ENCODE measurements around the gene ABHD17C.

Gene ABHD17C

GRCh38 chr15:80744415-80744814, 49.3 kb downstream of the ABHD17C start:
- no peak overlapping the region for H3K27ac ChIP-seq (replicated peaks)
- no peaks in the 10 kb centered on the region for H3K27me3 ChIP-seq (ENCODE audit: insufficient read depth, poor library complexity, severe bottlenecking)
- TF ChIP-seq CTCF (IDR thresholded peaks at IDR 0.05; ENCODE audit: insufficient read depth, low read length): no peak
- no peak for TF ChIP-seq POLR2AphosphoS5 (IDR thresholded peaks at IDR 0.05; ENCODE audit: low read depth)
- TF ChIP-seq REST (IDR thresholded peaks at IDR 0.05; ENCODE audit: insufficient replicate concordance, low read depth): no peak
- TF ChIP-seq GABPA (IDR thresholded peaks at IDR 0.05; ENCODE audit: low read depth): no peak
- TF ChIP-seq SPI1 (IDR thresholded peaks at IDR 0.05; ENCODE audit: borderline replicate concordance, low read depth): no peak
- no peak for DNase-seq (ENCODE audit: low read depth in 1 of 2, low spot score in 1 of 2)
- H3K4me3 ChIP-seq (replicated peaks; ENCODE audit: insufficient read depth, low read length): no peak overlapping the region

- Histone ChIP-seq H3K27ac (replicated peaks) (no peak overlapping the region), H3K4me3 (replicated peaks; ENCODE audit: insufficient read depth, low read length) (no peak overlapping the region)
These were observed 49.7 kb downstream of the ABHD17C start for GRCh38 chr15:80744826-80745225.

GRCh38 chr15:80745888-80746287, 50.8 kb downstream of the ABHD17C start:
- Histone ChIP-seq H3K4me3 (replicated peaks; ENCODE audit: insufficient read depth, low read length) (no peak overlapping the region), H3K27me3 (ENCODE audit: insufficient read depth, poor library complexity, severe bottlenecking) (no peaks in the 10 kb centered on the region), H3K27ac (replicated peaks) (no peak overlapping the region)
- no peak for DNase-seq (ENCODE audit: low read depth in 1 of 2, low spot score in 1 of 2)
- TF ChIP-seq POLR2AphosphoS5 (IDR thresholded peaks at IDR 0.05; ENCODE audit: low read depth) (no peak), SPI1 (IDR thresholded peaks at IDR 0.05; ENCODE audit: borderline replicate concordance, low read depth) (no peak), GABPA (IDR thresholded peaks at IDR 0.05; ENCODE audit: low read depth) (no peak), REST (IDR thresholded peaks at IDR 0.05; ENCODE audit: insufficient replicate concordance, low read depth) (no peak), CTCF (IDR thresholded peaks at IDR 0.05; ENCODE audit: insufficient read depth, low read length) (no peak)

More at GRCh38 chr15:80744826-80745225, 49.7 kb downstream of the ABHD17C start:
- H3K27me3 ChIP-seq (ENCODE audit: insufficient read depth, poor library complexity, severe bottlenecking): no peaks in the 10 kb centered on the region
- TF ChIP-seq REST (IDR thresholded peaks at IDR 0.05; ENCODE audit: insufficient replicate concordance, low read depth) (no peak), SPI1 (IDR thresholded peaks at IDR 0.05; ENCODE audit: borderline replicate concordance, low read depth) (no peak), POLR2AphosphoS5 (IDR thresholded peaks at IDR 0.05; ENCODE audit: low read depth) (no peak), CTCF (IDR thresholded peaks at IDR 0.05; ENCODE audit: insufficient read depth, low read length) (no peak), GABPA (IDR thresholded peaks at IDR 0.05; ENCODE audit: low read depth) (no peak)
- DNase-seq (ENCODE audit: low read depth in 1 of 2, low spot score in 1 of 2): no peak
